Adrenal gland (tissue), 5 donors: ENCODE data around the gene SLC30A4.

Experiments used
- CTCF ChIP-seq, 6 experiments: fragments of 450-650 bp in 4 of 6; fragments of 200-600 bp in 2 of 6; sonication (generic) in 1 of 6; IDR thresholded peaks; 1 replicate in 5 of 6; 2 replicates in 1 of 6; pipeline versions ENCODE4 v1.5.1 to v1.8.0; 2016 to 2021; ENCODE audit warnings: antibody characterized with exemption in 6 of 6, mild to moderate bottlenecking in 2 of 6, moderate library complexity in 1 of 6
- POLR2A ChIP-seq, 2 donors: fragments of 450-650 bp; IDR thresholded peaks; one replicate each; pipeline ENCODE4 v1.6.1; 2017; ENCODE audit warnings: antibody characterized with exemption in 2 of 2, mild to moderate bottlenecking in 2 of 2, moderate library complexity in 1 of 2
- donor health status: DM: no; HTN: no; CAD: no.

- TF ChIP-seq CTCF (IDR thresholded peaks at IDR 0.05), result no peak
- no peak for TF ChIP-seq POLR2A (IDR thresholded peaks at IDR 0.05)
These were observed 79.9 kb downstream of the SLC30A4 start for GRCh38 chr15:45442507-45443135.
